CD4-positive, alpha-beta T cell treated with Interleukin-17A for 4 hours (primary cell): ENCODE data around the gene GAS2.

Experiments used
- DNase-seq: peaks from one replicate; pipeline ENCODE4 v3.0.0-alpha.2; 2020; ENCODE audit warnings: mixed read lengths

Gene GAS2

GRCh38 chr11:22730319-22730718 lies 63.9 kb downstream of the GAS2 start:
- DNase-seq = peak; percentile 10

GRCh38 chr11:22732588-22732987 lies 66.2 kb downstream of the GAS2 start:
- DNase-seq = no peak

GRCh38 chr11:22733475-22734248 lies 67.3 kb downstream of the GAS2 start:
- no peak for DNase-seq

- DNase-seq = no peak
Observed at GRCh38 chr11:22734628-22735345, 68.4 kb downstream of the GAS2 start.

- DNase-seq = no peak
Observed at GRCh38 chr11:22742157-22742613, 75.8 kb downstream of the GAS2 start.

GRCh38 chr11:22749536-22749935 lies 83.1 kb downstream of the GAS2 start:
- DNase-seq = no peak

GRCh38 chr11:22752908-22753310 lies 86.5 kb downstream of the GAS2 start:
- no peak for DNase-seq

GRCh38 chr11:22753416-22753815 lies 87.0 kb downstream of the GAS2 start:
- no peak for DNase-seq

GRCh38 chr11:22761066-22761465 lies 94.7 kb downstream of the GAS2 start:
- no peak for DNase-seq

- DNase-seq = no peak
Observed at GRCh38 chr11:22763166-22763565, 96.8 kb downstream of the GAS2 start.

- DNase-seq = no peak
Observed at GRCh38 chr11:22764735-22765134, 98.3 kb downstream of the GAS2 start.

- no peak for DNase-seq
Observed at GRCh38 chr11:22768281-22768680, 101.9 kb downstream of the GAS2 start.

GRCh38 chr11:22769081-22769480 lies 102.7 kb downstream of the GAS2 start:
- no peak for DNase-seq

- DNase-seq = no peak
Observed at GRCh38 chr11:22774716-22775115, 108.3 kb downstream of the GAS2 start.

- DNase-seq = no peak
Observed at GRCh38 chr11:22775248-22775647, 108.8 kb downstream of the GAS2 start.

- no peak for DNase-seq
Observed at GRCh38 chr11:22778642-22779041, 112.2 kb downstream of the GAS2 start.

- DNase-seq = no peak
Observed at GRCh38 chr11:22779850-22780249, 113.4 kb downstream of the GAS2 start.

- DNase-seq = peak; percentile 2
Observed at GRCh38 chr11:22780952-22781593, 114.7 kb downstream of the GAS2 start.

GRCh38 chr11:22785251-22785650 lies 118.8 kb downstream of the GAS2 start:
- no peak for DNase-seq

GRCh38 chr11:22786475-22786874 lies 120.1 kb downstream of the GAS2 start:
- DNase-seq = no peak

GRCh38 chr11:22787055-22787454 lies 120.6 kb downstream of the GAS2 start:
- no peak for DNase-seq

- peak; percentile 35 for DNase-seq
Observed at GRCh38 chr11:22787551-22788162, 121.2 kb downstream of the GAS2 start.

- DNase-seq = no peak
Observed at GRCh38 chr11:22792497-22792896, 126.1 kb downstream of the GAS2 start.
